NCI-H69 (cell line): ENCODE data around the gene TFPI.
A peak's percentile ranks its signal among the peaks of the same experiment; 100 is the strongest.

Experiments
- DNase-seq: peaks from one replicate; lab custom pipeline; 2025; lab: John Stamatoyannopoulos, UW

TFPI gene

GRCh38 chr2:187466129-187466792, 88.0 kb downstream of the TFPI start:
- no peak for DNase-seq

DNA sequence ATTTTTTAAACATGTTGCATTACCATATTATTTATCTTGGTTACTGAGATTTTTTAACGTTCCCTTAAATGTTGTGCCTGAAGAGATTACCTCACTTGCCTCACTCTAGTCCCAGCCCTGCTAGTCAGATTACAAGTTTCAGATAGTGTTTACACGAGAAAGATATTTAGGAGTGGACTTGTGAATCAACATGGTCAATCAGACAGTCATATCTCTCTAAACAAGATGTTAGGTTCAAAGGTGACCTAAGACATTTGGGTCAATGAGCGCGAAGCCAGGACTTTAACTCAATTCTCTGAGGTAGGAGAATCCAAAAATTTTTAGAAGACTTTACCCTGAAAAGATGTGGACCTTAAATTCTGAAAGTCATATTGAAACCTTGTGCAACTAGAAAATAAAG, 91.4 kb downstream of the TFPI start:
- DNase-seq = no peak

GRCh38 chr2:187461294-187462261, 92.7 kb downstream of the TFPI start:
- no peak for DNase-seq

- no peak for DNase-seq
Measured at GRCh38 chr2:187459256-187459655, 95.0 kb downstream of the TFPI start.

GRCh38 chr2:187453078-187453641, 101.1 kb downstream of the TFPI start:
- peak; percentile 53 for DNase-seq

DNA sequence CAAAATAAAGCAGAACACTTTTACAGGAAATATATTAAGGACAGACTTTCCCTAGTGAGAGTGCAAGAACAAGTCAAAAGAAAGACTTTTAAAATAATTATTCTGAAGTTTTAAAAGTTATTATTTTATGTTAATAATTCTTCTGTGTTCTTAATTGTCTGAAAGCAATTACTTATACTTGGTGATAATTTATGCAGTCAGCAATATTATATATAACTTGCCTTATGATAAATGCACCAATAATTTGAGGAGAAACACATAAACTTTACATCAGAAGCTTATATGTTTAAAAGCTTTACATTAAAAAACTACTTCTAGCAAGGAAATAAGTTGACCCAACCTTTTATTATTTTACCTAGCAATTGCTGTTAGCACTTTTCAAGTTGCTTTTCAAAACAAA, 102.7 kb downstream of the TFPI start:
- no peak for DNase-seq

DNA sequence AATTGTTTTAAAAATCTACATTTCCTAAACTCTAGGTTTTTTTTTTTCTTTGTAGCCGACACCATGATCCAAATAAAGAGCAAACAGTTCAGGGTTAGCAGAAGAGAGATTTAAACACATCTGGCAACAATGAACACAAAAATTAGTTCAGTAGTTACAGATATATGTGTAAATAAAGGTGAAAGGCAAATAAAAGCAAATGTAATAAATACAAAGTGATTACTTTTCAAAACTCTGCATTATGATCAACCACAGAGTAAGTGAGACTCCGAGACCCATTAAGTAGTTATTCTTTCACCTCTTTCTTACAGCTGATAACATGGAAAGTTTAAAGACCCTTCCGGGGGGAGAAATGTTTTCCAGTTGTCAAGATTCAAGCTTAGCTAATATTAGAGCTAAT, 106.9 kb downstream of the TFPI start:
- DNase-seq = no peak

- no peak for DNase-seq
Measured at GRCh38 chr2:187446711-187447110, 107.5 kb downstream of the TFPI start.

DNA sequence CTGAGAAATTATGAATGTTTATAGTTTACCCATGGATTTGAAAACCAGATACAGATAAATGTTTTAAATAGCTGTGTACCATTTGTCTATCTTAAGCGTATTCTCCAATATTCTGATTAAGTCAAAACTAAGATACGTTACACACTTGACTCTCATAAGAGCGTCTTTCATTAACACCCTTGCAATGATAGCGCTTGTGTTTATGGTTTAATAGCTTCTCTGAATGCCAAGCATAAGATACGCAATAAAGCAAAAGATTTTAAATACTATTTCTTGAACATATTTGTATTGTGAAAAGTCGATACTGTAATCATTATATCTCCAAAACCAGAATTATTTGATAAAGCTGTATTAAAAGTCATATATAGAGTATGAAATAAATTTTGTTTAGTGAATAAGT, 109.2 kb downstream of the TFPI start:
- no peak for DNase-seq

- no peak for DNase-seq
Measured at GRCh38 chr2:187442778-187443177, 111.5 kb downstream of the TFPI start.

DNA sequence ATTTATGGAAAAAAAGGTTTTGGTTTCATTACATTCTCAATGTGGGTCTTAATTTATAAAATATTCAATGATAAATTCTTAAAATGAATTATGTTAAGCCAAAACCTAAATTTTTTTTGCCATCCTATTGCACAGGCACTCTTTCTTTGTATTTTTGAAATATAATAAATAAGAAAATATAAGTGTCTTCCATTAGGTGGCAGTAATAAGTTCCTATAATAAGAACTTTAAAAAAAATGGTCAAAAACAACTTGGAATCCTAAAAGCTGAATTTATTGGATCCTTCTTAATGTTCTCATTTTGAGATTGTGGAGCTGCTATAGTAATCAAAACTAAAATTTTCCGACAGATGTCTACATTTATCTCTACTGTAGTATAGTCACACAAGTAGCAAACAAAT, 111.9 kb downstream of the TFPI start:
- DNase-seq = no peak

DNA sequence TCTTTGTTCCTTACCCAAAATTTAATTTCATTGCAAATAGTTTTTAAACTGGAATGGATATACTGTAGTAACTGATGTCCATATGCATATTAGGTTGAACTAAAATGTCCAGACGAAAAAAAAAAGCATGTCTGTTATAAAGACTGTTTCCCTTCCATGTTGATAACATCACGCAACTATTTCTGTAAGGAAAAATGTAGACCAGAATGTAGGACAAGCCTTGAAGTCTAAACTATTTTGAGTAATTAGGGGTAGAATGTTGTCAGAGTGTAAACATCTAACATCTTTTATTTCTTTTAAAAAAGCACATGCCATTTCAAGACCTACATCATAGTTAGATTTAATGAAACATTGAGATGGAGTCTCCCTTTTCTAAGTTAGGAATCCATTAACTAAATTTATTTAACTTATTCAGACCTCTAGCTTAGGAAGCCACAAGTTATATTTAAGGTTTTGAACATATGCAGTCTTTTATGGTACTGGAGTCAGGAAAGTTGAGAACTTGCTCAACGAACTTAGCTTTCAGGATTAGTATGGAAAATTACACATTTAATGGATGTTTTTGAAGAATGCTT, 114.0 kb downstream of the TFPI start:
- no peak for DNase-seq

DNA sequence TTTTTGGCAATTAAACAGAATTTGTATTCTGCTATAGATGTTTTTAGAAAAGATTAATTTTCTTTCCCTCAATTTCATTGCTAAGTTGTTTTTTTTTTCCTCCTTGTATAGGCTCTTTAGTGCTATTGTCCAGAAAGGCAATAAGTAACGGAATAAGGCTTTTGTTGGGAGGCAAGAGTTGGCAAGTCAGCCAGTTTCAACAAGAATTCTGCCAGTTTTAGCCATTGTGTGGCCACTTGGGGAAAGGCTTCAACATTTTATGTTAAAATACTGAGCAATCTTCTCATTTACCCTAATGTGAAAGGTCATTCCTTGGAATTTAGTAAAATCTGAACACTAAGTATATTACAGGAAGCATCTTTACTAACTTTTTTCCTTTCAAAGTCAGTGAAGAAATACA, 115.8 kb downstream of the TFPI start:
- DNase-seq = no peak

GRCh38 chr2:187435756-187436155, 118.5 kb downstream of the TFPI start:
- no peak for DNase-seq

GRCh38 chr2:187435078-187435477, 119.2 kb downstream of the TFPI start:
- peak; percentile 2 for DNase-seq

- DNase-seq = no peak
Measured at GRCh38 chr2:187434342-187434785, 119.9 kb downstream of the TFPI start.

DNA sequence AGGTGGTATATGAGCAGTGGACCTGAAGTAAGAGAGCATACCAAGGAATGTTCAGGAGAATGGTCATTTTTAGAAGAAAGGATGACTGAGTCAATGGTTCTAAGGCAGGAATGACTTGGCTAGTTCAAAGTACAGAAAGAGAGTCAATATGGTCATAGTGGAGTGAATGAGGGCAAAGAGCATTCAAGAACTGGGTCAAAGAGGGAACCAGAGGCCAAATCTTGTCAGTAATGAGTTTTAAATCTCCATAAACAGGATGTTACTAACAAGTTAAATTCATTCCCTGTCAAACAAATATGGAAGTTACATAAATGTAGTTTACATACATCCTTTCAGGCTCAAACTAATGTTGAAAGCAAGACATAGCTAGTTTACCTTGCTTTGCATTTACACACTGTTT, 122.3 kb downstream of the TFPI start:
- DNase-seq = no peak

- DNase-seq = no peak
Measured at GRCh38 chr2:187429989-187430388, 124.2 kb downstream of the TFPI start.

GRCh38 chr2:187424146-187424545, 130.1 kb downstream of the TFPI start:
- peak; percentile 31 for DNase-seq

DNA sequence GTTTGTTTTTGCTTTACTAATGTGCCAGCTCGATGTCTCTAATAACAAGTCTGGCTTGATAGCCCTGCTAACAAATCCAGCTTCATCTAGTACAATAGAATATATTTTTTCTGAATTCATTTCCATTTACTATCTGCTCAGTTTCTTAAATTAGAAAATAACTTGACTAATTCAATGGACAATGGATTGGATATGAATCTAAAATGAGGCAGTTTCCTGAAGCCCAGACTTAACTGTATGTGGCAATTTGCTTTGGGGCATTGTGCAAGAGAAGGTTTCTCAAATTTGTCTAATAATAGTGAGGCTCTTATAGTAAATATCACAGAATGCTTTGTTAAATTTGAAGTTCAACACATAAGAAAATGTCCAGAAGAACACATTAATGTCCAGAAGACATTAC, 132.0 kb downstream of the TFPI start:
- DNase-seq = peak; percentile 38

DNA sequence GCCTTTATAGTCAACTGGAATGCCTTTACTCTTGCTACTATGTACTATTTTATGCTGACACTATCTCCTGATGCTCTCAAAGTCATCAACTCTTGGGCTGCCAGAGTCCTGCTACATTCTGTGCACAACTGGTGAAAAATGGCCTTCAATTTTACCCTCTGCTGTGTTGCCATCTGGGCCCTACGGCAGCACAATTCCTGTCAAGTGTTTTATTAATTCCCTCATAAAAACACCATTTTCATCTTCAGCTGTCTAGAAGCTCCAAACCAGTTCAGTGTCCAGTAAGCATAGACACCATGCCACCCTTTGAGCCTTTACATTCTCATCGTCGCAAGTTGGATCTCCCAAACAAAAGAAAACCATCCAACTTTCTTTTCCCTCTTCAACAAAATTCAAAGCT, 132.7 kb downstream of the TFPI start:
- DNase-seq = peak; percentile 71

GRCh38 chr2:187419808-187420207, 134.4 kb downstream of the TFPI start:
- no peak for DNase-seq

DNA sequence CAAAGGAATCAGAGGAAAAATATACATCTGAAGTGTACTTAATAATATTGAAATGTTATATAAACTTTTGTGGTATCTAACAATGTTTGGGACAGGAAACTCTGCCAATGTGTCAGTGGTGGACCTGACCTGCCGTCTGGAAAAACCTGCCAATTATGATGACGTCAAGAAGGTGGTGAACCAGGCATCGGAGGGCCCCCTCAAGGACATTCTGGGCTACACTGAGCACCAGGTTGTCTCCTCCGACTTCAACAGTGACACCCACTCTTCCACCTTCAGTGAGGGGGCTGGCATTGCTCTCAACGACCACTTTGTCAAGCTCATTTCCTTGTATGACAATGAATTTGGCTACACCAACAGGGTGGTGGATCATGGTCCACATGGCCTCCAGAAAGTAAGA, 138.8 kb downstream of the TFPI start:
- DNase-seq = no peak
